Hepatocyte (in vitro differentiated cells): ENCODE measurements around the gene SMIM24.

Experiments used
- CTCF ChIP-seq: fragments of 200-600 bp; sonication (generic); IDR thresholded peaks from 2 replicates; pipeline ENCODE4 v1.5.1; 2016; ENCODE audit warnings: antibody characterized with exemption, mild to moderate bottlenecking; ENCODE audit not compliant: poor library complexity
- EZH2 ChIP-seq: fragments of 200-600 bp; sonication (generic); IDR thresholded peaks from 2 replicates; pipeline ENCODE4 v1.6.1; 2016; ENCODE audit warnings: antibody characterized with exemption, mild to moderate bottlenecking, borderline replicate concordance

- TF ChIP-seq EZH2 (no peak), CTCF (no peak)
These were observed 3.5 kb downstream of the SMIM24 start for GRCh38 chr19:3476830-3477229.
